Activated CD8-positive, alpha-beta T cell treated with anti-CD3 and anti-CD28 coated beads, Interleukin-2, amount 10 ng/mL, durations not matched to agents 7 days and 5 days (primary cell): ENCODE measurements around the gene PPP2R2C. TPM values are rescaled to one million over a fixed set of nuclear protein-coding genes. Genes with fewer than 3 reads are reported as not detected.

Experiments
- ATAC-seq: fragments of 150-1000 bp; cut with Tn5 transposase; one replicate; pipeline ENCODE4 v1.10.0; 2021; ENCODE audit warnings: moderate library complexity
- CTCF ChIA-PET: fragments of 350-600 bp; sonication (Branson Sonifier 250); formaldehyde crosslinking; loops from one replicate; lab custom pipeline; 2021; ENCODE audit warnings: antibody characterized with exemption; lab: Charles Lee
- POLR2A ChIA-PET: fragments of 350-600 bp; sonication (Branson Sonifier 250); formaldehyde crosslinking; loops from one replicate; lab custom pipeline; 2021; ENCODE audit warnings: antibody characterized with exemption; lab: Charles Lee
- DNase-seq: peaks from one replicate; pipeline ENCODE4 v3.0.0-alpha.2; 2020
- H3K27ac Mint-ChIP-seq: one replicate; pipeline ENCODE4 v1.8.0; 2021; ENCODE audit warnings: mild to moderate bottlenecking, mixed read lengths
- H3K27me3 Mint-ChIP-seq: one replicate; pipeline ENCODE4 v1.8.0; 2021; ENCODE audit warnings: low read depth, mixed read lengths
- H3K36me3 Mint-ChIP-seq: one replicate; pipeline ENCODE4 v1.8.0; 2021; ENCODE audit warnings: low read depth, mixed read lengths
- H3K4me1 Mint-ChIP-seq: one replicate; pipeline ENCODE4 v1.8.0; 2021; ENCODE audit warnings: low read depth, mixed read lengths
- H3K4me3 Mint-ChIP-seq: one replicate; pipeline ENCODE4 v1.8.0; 2021; ENCODE audit warnings: mild to moderate bottlenecking, mixed read lengths
- H3K9me3 Mint-ChIP-seq: one replicate; pipeline ENCODE4 v1.8.0; 2022; ENCODE audit warnings: mixed read lengths; ENCODE audit not compliant: insufficient read depth
- total RNA-seq, 2 experiments: library from RNA; stranded (reverse); gene quantifications; one replicate each; pipeline ENCODE4 v1.2.3, GENCODE V29; 2021

PPP2R2C gene
- total RNA-seq, 2 experiments from 2014 or later = not detected

- H3K9me3 Mint-ChIP-seq = no peaks in the 10 kb centered on the region
- CTCF ChIA-PET = no interaction called here
These were observed 99.5 kb downstream of the PPP2R2C start for GRCh38 chr4:6372649-6373525.

DNA sequence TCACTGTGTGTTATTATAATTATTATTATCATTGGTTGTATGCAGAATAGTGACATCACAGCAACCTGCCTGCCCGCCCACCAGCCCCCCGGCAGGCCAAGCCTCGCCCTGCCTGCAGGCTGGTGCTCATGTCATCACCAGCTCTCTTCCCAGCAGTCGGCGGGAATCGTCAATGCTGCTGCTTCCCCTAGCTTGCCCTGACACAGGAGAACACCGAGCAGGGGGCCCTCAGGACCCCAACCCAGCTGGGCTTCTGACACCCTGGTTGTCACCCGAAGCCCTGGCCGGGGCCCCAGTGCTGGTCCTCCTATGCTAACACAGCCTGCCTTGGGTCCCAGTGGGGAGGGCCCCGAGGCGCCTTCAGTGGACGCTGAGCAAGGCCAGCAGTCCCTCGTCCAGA, 100.6 kb downstream of the PPP2R2C start:
- ChIA-PET CTCF (no interaction called here), POLR2A (no interaction called here)
- Mint-ChIP-seq H3K4me3 (no peak overlapping the region), H3K27me3 (no peaks in the 10 kb centered on the region), H3K4me1 (no peaks in the 10 kb centered on the region), H3K9me3 (no peaks in the 10 kb centered on the region), H3K27ac (no peak overlapping the region), H3K36me3 (no peaks in the 10 kb centered on the region)
- DNase-seq (no peak), ATAC-seq (no peak)

More at GRCh38 chr4:6372649-6373525, 99.5 kb downstream of the PPP2R2C start:
- no peak overlapping the region for H3K27ac Mint-ChIP-seq
- POLR2A ChIA-PET = no interaction called here
- no peak overlapping the region for H3K4me3 Mint-ChIP-seq
- ATAC-seq (peak; percentile 57), DNase-seq (peak; percentile 41)
- H3K4me1 Mint-ChIP-seq = no peaks in the 10 kb centered on the region
- no peaks in the 10 kb centered on the region for H3K27me3 Mint-ChIP-seq
- H3K36me3 Mint-ChIP-seq = no peaks in the 10 kb centered on the region

DNA sequence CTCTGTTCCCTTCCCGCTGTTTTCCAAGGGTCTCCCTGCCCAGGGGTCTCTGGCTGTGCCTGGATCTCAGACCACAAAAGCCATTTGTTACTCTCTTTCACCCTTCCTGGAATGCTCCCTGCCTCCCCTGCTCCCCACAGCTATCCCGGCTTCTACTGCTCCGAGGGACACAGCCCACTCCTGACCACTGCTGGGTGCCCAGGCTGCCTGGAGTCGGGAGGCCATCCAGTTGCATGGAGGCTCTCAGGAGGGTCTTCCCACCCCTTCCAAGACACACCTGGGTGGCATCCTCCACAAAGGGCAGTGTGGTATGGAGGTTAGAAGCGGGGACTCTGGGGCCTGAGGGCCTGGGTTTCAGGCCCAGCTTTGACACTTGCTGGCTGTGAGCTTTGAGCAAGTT, 101.1 kb downstream of the PPP2R2C start:
- H3K9me3 Mint-ChIP-seq = no peaks in the 10 kb centered on the region
- POLR2A ChIA-PET = no interaction called here
- no peak for ATAC-seq
- no peaks in the 10 kb centered on the region for H3K27me3 Mint-ChIP-seq
- H3K27ac Mint-ChIP-seq = no peak overlapping the region
- no peaks in the 10 kb centered on the region for H3K36me3 Mint-ChIP-seq
- DNase-seq = no peak
- H3K4me3 Mint-ChIP-seq = no peak overlapping the region
- CTCF ChIA-PET = no interaction called here
- H3K4me1 Mint-ChIP-seq = no peaks in the 10 kb centered on the region

DNA sequence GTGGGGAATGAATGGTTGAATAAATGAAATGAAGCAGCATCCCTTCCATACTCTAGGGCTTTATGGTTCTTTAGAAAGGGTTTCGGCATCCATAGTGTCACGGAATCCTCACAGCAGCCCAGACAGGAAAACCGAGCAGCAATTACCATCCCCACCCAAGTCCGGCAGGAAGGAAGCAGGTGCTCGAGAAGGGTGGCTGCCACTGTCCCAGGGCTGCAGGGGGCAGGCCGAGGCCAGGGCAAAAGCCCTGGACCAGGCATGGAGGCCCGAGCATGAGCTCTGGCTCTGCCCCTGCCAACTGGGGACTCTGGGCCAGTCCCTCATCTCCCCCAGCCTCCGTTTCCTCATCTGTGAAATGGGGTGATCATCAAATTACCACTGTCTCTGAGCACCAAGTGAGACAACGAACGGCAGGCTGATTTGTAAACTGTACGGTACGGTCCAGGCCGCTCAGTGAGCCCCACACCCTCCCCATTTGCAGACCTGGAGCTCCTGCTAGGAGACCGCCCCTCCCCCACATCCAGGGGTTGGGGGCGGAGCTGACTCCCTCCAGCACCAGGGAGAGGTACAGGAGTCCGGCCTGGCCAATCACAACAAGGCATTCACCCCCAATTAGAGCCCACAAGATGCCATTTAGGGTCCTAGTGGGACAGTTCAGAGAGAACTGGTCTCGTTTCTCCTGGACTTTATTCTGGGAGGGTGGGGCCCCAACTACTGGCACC, 102.3 kb downstream of the PPP2R2C start:
- ChIA-PET POLR2A (interaction anchor here (0.6 kb wide), 1 partner anchor 98 kb away, joined by 3 read pairs; no protein-coding TSS in a partner anchor), CTCF (no interaction called here)
- DNase-seq = no peak
- H3K27ac Mint-ChIP-seq = no peak overlapping the region
- no peaks in the 10 kb centered on the region for H3K36me3 Mint-ChIP-seq
- H3K4me3 Mint-ChIP-seq = no peak overlapping the region
- no peak for ATAC-seq
- no peaks in the 10 kb centered on the region for H3K9me3 Mint-ChIP-seq
- H3K4me1 Mint-ChIP-seq = no peaks in the 10 kb centered on the region
- no peaks in the 10 kb centered on the region for H3K27me3 Mint-ChIP-seq

GRCh38 chr4:6369511-6369910, 102.9 kb downstream of the PPP2R2C start:
- H3K9me3 Mint-ChIP-seq = no peaks in the 10 kb centered on the region
- H3K36me3 Mint-ChIP-seq = no peaks in the 10 kb centered on the region
- ATAC-seq (no peak), DNase-seq (no peak)
- no peak overlapping the region for H3K4me3 Mint-ChIP-seq
- H3K27ac Mint-ChIP-seq = no peak overlapping the region
- H3K27me3 Mint-ChIP-seq = no peaks in the 10 kb centered on the region
- no peaks in the 10 kb centered on the region for H3K4me1 Mint-ChIP-seq
- ChIA-PET CTCF (no interaction called here), POLR2A (interaction anchor here (0.6 kb wide), 1 partner anchor 99 kb away, joined by 3 read pairs; no protein-coding TSS in a partner anchor)

- ChIA-PET POLR2A (interaction anchor here (0.6 kb wide), 1 partner anchor 99 kb away, joined by 3 read pairs; no protein-coding TSS in a partner anchor), CTCF (no interaction called here)
- Mint-ChIP-seq H3K27ac (no peak overlapping the region), H3K4me3 (no peak overlapping the region), H3K4me1 (no peaks in the 10 kb centered on the region), H3K36me3 (no peaks in the 10 kb centered on the region), H3K27me3 (no peaks in the 10 kb centered on the region), H3K9me3 (no peaks in the 10 kb centered on the region)
- DNase-seq (no peak), ATAC-seq (no peak)
These were observed 103.4 kb downstream of the PPP2R2C start for GRCh38 chr4:6369035-6369434.

DNA sequence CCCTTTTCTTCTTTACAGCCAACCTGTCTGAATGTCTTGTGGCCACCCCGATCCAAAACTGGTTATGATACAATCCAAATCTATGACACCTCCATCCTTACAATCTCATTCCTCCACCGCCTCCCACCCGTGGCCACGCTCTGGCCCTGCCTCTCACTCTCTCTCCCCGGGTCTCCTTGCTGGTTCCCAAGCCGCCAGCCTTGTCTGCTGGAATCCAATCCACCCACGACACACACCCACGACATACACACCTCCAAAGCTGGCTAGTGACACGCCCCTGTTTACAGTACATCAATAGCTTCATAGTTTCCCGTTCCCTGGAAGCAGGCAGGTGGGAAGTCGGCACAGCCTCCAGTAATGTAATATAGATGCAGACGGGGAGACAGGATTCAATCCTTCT, 103.8 kb downstream of the PPP2R2C start:
- Mint-ChIP-seq H3K4me3 (no peak overlapping the region), H3K9me3 (no peaks in the 10 kb centered on the region), H3K27ac (no peak overlapping the region), H3K36me3 (no peaks in the 10 kb centered on the region), H3K27me3 (no peaks in the 10 kb centered on the region), H3K4me1 (no peaks in the 10 kb centered on the region)
- DNase-seq (no peak), ATAC-seq (no peak)
- ChIA-PET CTCF (no interaction called here), POLR2A (no interaction called here)

DNA sequence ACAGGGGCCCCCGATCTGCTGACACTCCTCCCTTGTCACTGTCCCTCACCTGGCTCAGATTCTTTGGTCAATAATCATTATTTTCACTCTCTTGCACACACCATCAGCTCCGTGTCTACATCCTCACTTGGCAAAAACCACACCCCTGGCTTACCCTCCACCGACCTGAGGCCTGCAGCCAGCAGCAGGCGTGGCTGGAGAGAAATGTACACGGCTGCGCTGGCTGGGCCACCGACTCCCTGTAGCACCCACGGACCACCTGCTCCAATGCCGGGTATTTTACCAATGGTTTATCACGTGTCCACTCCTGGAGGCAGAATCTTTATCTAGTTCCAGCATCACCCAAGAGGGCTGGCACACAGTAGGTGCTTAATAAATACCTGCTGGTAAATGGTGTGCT, 104.3 kb downstream of the PPP2R2C start:
- no peaks in the 10 kb centered on the region for H3K36me3 Mint-ChIP-seq
- no peaks in the 10 kb centered on the region for H3K27me3 Mint-ChIP-seq
- H3K27ac Mint-ChIP-seq = no peak overlapping the region
- ChIA-PET POLR2A (no interaction called here), CTCF (no interaction called here)
- no peaks in the 10 kb centered on the region for H3K4me1 Mint-ChIP-seq
- ATAC-seq (no peak), DNase-seq (no peak)
- H3K9me3 Mint-ChIP-seq = no peaks in the 10 kb centered on the region
- no peak overlapping the region for H3K4me3 Mint-ChIP-seq

GRCh38 chr4:6367371-6367851, 105.0 kb downstream of the PPP2R2C start:
- no peak overlapping the region for H3K27ac Mint-ChIP-seq
- H3K4me3 Mint-ChIP-seq = no peak overlapping the region
- ChIA-PET CTCF (no interaction called here), POLR2A (no interaction called here)
- no peaks in the 10 kb centered on the region for H3K9me3 Mint-ChIP-seq
- no peaks in the 10 kb centered on the region for H3K36me3 Mint-ChIP-seq
- no peaks in the 10 kb centered on the region for H3K4me1 Mint-ChIP-seq
- DNase-seq (no peak), ATAC-seq (no peak)
- H3K27me3 Mint-ChIP-seq = no peaks in the 10 kb centered on the region

DNA sequence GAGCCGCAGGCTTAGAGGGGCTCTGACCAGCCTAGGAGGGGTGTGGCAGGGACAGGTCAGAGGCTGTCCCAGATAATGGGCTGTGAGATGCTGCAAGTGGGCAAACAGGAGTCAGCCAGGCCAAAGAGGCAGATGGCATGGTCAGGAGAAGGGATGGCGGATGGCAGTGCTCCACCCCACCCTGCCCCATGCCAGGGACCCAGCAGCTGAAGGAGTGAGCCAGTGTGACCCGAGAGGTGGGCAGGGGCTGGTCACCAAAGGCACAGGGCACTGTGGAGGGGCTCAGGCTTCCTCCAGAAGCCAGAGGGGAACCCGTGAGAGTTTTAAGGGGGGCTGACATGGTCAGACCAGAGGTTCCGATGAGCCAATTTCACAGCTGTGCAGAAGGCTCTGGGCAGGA, 105.8 kb downstream of the PPP2R2C start:
- Mint-ChIP-seq H3K4me3 (no peak overlapping the region), H3K4me1 (no peaks in the 10 kb centered on the region), H3K27ac (no peak overlapping the region), H3K27me3 (no peaks in the 10 kb centered on the region), H3K36me3 (no peaks in the 10 kb centered on the region), H3K9me3 (no peaks in the 10 kb centered on the region)
- ATAC-seq = no peak
- DNase-seq = no peak
- POLR2A ChIA-PET = no interaction called here
- CTCF ChIA-PET = no interaction called here

DNA sequence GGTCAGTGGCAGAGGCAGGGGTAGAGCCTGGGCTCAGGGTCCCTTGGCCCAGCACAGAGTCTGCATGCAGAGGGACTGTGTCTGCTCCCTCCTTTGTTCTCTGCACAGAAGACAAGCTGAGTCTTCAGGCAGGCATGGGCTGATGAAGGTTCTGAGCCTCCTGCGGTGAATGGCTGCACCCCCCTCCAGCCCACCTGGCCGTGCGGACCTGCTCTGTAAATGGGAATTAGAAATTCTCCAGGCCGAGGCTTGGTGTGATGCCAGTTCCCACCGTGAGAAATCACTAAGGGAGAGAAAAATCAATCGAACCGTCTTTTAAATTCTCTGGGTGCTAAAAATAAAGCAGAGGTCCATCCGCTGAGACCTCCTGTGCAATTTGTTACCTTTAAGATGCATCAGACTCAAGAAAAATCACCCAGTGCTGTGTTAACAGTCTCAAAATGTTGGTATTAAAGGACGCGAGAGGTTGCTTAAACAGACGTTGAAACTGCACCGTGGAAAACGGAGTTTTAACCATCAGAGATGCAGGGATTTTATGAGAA, 106.8 kb downstream of the PPP2R2C start:
- POLR2A ChIA-PET = no interaction called here
- Mint-ChIP-seq H3K36me3 (no peaks in the 10 kb centered on the region), H3K27ac (no peak overlapping the region), H3K9me3 (no peaks in the 10 kb centered on the region), H3K4me1 (no peaks in the 10 kb centered on the region), H3K27me3 (no peaks in the 10 kb centered on the region), H3K4me3 (no peak overlapping the region)
- ATAC-seq = no peak
- DNase-seq = no peak
- CTCF ChIA-PET = no interaction called here

DNA sequence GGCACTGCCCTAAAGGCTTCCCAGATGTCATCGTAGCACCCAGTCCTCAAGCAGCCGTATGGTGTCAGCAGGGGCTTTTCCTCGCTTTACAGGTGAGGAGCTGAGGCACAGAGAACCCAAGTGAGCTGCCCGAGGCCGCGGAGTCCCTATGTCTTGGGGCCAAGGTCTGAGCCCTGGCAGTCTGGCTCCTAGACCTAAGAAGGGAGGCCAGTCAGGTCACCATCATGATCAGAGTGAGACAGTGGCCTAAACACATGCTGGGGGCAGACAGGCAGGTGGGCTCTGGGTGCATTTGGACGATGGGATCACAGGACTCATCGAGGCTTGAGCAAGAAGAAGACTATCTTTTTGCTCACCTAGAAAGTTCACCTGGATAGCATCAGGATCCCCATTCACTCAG, 107.8 kb downstream of the PPP2R2C start:
- ChIA-PET POLR2A (no interaction called here), CTCF (no interaction called here)
- Mint-ChIP-seq H3K4me1 (no peaks in the 10 kb centered on the region), H3K27ac (no peak overlapping the region), H3K9me3 (no peaks in the 10 kb centered on the region), H3K36me3 (no peaks in the 10 kb centered on the region), H3K27me3 (no peaks in the 10 kb centered on the region), H3K4me3 (no peak overlapping the region)
- ATAC-seq (no peak), DNase-seq (no peak)
